ENCODE results near the gene AKAP4. TPM values are rescaled to one million over a fixed set of nuclear protein-coding genes. Genes with fewer than 3 reads are reported as not detected.

Gene AKAP4, protein sequence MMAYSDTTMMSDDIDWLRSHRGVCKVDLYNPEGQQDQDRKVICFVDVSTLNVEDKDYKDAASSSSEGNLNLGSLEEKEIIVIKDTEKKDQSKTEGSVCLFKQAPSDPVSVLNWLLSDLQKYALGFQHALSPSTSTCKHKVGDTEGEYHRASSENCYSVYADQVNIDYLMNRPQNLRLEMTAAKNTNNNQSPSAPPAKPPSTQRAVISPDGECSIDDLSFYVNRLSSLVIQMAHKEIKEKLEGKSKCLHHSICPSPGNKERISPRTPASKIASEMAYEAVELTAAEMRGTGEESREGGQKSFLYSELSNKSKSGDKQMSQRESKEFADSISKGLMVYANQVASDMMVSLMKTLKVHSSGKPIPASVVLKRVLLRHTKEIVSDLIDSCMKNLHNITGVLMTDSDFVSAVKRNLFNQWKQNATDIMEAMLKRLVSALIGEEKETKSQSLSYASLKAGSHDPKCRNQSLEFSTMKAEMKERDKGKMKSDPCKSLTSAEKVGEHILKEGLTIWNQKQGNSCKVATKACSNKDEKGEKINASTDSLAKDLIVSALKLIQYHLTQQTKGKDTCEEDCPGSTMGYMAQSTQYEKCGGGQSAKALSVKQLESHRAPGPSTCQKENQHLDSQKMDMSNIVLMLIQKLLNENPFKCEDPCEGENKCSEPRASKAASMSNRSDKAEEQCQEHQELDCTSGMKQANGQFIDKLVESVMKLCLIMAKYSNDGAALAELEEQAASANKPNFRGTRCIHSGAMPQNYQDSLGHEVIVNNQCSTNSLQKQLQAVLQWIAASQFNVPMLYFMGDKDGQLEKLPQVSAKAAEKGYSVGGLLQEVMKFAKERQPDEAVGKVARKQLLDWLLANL
- total RNA-seq: not detected

GRCh38 chrX:50200907-50201306 is at the start of gene AKAP4:
Gene AKAP4, minus strand, starts transcription at chrX:50201007. Its CDS starts 118 bp downstream, at chrX:50200889.
- DNase-seq: no peak
- no peaks in the 10 kb centered on the region for H3K36me3 ChIP-seq
- intact Hi-C loops (cut with DNase I): no loop called here
- TF ChIP-seq, protein P1, sequence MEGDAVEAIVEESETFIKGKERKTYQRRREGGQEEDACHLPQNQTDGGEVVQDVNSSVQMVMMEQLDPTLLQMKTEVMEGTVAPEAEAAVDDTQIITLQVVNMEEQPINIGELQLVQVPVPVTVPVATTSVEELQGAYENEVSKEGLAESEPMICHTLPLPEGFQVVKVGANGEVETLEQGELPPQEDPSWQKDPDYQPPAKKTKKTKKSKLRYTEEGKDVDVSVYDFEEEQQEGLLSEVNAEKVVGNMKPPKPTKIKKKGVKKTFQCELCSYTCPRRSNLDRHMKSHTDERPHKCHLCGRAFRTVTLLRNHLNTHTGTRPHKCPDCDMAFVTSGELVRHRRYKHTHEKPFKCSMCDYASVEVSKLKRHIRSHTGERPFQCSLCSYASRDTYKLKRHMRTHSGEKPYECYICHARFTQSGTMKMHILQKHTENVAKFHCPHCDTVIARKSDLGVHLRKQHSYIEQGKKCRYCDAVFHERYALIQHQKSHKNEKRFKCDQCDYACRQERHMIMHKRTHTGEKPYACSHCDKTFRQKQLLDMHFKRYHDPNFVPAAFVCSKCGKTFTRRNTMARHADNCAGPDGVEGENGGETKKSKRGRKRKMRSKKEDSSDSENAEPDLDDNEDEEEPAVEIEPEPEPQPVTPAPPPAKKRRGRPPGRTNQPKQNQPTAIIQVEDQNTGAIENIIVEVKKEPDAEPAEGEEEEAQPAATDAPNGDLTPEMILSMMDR (IDR thresholded peaks at IDR 0.05): no peak
- TF ChIP-seq POLR2A (IDR thresholded peaks at IDR 0.05): no peak
- no peak within 1 kb of the TSS for H3K27ac ChIP-seq
- no peak within 1 kb of the TSS for H3K4me3 ChIP-seq
- no peaks in the 10 kb centered on the region for H3K27me3 ChIP-seq
- WGBS, 2 donors: 56% methylated on average over 1 of the region's 1 CpG; no CpG with 5 or more reads in 1 of the 2 donors
- H3K9me3 ChIP-seq: no peaks in the 10 kb centered on the region
- peaks cover 0 to 7% (median 5%) of the 10 kb centered on the region in 3 donors for H3K4me1 ChIP-seq

DNA sequence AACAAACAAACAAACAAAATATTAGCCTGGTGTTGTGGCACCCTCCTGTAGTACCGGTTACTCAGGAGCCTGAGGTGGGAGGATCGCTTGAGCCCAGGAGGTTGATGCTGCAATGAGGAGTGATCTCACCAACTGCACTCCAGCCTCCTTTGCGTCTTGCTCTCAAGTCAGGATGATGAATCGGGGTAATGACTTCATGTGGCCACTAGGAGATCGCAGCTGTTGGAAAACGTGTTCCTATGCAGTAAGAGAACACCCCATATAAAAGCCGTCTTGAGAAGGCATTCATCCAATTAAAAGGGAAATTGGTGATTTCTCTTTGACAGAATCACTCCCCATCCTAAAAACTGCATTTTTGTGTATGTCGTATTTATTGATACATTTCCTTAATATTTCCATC is 10.7 kb upstream of the AKAP4 start:
- Histone ChIP-seq H3K9me3 (no peaks in the 10 kb centered on the region), H3K4me1 (no peaks in the 10 kb centered on the region), H3K36me3 (no peaks in the 10 kb centered on the region), H3K27me3 (no peaks in the 10 kb centered on the region), H3K27ac (no peak overlapping the region), H3K4me3 (no peak overlapping the region)
- intact Hi-C loops (cut with DNase I): no loop called here
- no peak for DNase-seq
- WGBS, 2 donors: 34 to 52% methylated on average over 3 to 7 of the region's 8 CpGs
- TF ChIP-seq, protein P1 (IDR thresholded peaks at IDR 0.05): no peak

DNA sequence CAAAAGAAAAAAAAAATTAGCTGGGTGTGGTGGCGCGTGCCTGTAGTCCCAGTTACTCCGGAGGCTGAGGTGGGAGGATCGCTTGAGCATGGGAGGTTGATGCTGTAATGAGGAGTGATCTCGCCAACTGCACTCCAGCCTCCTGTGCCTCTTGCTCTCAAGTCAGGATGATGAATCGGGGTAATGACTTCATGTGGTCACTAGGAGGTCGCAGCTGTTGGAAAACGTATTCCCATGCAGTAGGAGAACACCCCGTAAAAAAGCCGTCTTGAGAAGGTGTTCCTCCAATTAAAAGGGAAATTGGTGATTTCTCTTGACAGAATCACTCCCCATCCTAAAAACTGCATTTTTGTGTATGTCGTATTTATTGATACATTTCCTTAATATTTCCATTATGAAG is 5.9 kb upstream of the AKAP4 start:
- no peaks in the 10 kb centered on the region for H3K27me3 ChIP-seq
- WGBS, 2 donors: 68 to 73% methylated on average over 9 to 11 of the region's 11 CpGs
- no peak for DNase-seq
- H3K27ac ChIP-seq: no peak overlapping the region
- TF ChIP-seq POLR2A (IDR thresholded peaks at IDR 0.05): no peak
- TF ChIP-seq, protein P1 (IDR thresholded peaks at IDR 0.05): no peak
- H3K4me1 ChIP-seq: peaks cover 0 to 7% (median 5%) of the 10 kb centered on the region in 3 donors
- no peaks in the 10 kb centered on the region for H3K36me3 ChIP-seq
- intact Hi-C loops (cut with DNase I): no loop called here
- H3K4me3 ChIP-seq: no peak overlapping the region
- no peaks in the 10 kb centered on the region for H3K9me3 ChIP-seq

DNA sequence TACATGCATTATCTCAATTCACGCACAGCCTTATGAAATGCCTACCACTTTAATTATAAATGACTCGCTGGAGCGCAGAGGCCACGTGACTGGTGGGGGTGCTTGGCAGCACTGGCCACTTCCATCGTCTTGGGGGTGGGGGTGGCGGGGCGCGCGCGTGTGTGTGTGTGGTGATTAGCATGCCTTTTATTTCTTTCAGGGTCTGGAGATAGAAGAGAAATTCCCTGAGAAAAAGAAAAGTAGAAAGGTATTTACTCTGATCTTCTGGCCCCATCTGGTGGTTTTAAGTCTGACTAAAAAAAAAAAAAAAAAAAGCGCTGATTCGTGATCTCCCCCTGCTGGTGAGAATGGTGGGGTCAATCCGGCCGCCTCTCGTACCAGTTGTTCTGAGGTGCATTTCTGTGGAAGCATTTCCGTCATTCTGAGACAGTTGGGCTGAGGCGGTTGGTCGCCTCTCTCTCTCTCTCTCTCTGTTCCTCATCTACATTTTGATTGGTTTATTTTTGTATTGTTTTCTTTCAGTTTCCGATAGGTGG is 3.6 kb upstream of the AKAP4 start, which contains the start of gene CCNB3:
CCNB3 (plus strand) TSS at position 402 of the 536 bp plus-strand sequence. CDS start 80,399 bp downstream, outside the sequence.
- WGBS, 2 donors: 0 to 9% methylated on average over 9 to 18 of the region's 19 CpGs
- H3K27ac ChIP-seq: peak within 1 kb of the TSS in 3 of 4 donors; percentile 28 to 40 (median 36)
- TF ChIP-seq POLR2A (IDR thresholded peaks at IDR 0.05): no peak
- TF ChIP-seq, protein P1 (IDR thresholded peaks at IDR 0.05): peak; percentile 46 to 68 (median 57)
- H3K27me3 ChIP-seq: no peaks in the 10 kb centered on the region
- peak; percentile 10 for DNase-seq
- no peaks in the 10 kb centered on the region for H3K9me3 ChIP-seq
- peak within 1 kb of the TSS in 3 of 4 donors; percentile 25 to 56 (median 30) for H3K4me3 ChIP-seq
- H3K36me3 ChIP-seq: no peaks in the 10 kb centered on the region
- intact Hi-C loops (cut with DNase I): no loop called here
- peaks cover 0 to 7% (median 5%) of the 10 kb centered on the region in 3 donors for H3K4me1 ChIP-seq

Data from esophagus squamous epithelium (tissue), 5 donors.